Stimulated activated CD8-positive, alpha-beta memory T cell treated with anti-CD3 and anti-CD28 coated beads, Interleukin-15, amount 100 ng/mL, for 1 hour (primary cell): ENCODE results near the gene NRDC.
"Not testable (repeated sequence)": the region's sequence is repeated elsewhere in the genome, so short reads cannot be mapped to it uniquely, and the experiment has no call there.

Experiments used
- DNase-seq: peaks from one replicate; pipeline ENCODE4 v3.0.0-alpha.2; 2020; ENCODE audit warnings: low read depth

NRDC gene

DNA sequence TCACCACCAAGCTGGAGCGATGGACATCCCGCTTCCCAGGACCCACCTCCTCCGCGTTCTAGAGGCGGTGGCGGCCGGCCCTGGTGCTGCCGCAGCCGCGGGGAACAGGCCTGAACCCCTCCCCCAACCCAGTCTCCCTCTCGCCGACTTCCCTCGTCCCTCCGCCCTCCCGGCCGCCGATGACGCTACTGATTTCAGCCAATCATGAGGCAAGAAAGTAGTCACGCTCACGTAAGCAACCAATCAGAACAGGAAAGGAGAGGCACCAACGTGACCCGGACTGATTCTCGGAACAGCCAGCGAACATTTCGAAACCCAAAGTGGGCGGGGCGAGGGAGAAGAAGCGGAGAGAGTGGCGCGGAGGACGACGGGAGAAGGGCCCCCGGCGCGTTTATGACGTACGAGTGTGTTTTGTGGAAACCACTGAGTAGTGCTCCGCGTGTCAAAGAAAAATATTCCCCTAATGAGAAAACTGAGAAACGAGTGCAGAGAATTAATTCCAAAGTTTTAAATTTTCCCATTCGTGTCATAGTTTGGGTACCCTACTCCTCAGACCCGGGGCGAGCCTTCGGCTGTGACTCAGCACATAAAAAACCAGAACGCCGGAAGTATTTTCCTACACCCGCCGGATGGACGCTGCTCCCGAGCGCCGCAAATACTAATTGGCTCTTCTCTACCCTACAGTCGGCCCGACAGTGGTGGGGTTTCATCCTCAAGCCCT lies at the start of gene NRDC:
Gene NRDC, minus strand, starts transcription at position 112 of the 721 bp plus-strand sequence. CDS start 112 bp downstream, outside the sequence.
- peak; percentile 99 for DNase-seq

DNA sequence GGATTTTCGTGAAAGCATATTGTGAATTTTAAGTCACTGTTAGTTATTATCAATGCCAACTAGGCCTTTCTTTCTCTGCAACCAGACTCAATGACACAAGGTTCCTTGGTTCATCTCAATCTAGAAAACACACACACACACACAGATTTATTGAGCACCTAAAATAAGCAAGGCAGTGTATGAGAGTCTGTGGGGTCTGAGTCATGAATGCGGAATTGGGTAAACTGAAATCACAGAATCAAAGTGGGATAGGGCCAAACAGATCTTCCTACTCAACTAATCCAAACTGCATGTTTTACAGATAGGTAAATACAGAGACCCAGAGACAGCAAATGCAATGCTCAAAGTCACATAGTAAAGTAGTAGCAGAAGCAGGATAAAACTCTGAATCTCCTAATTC lies 48.5 kb upstream of the NRDC start:
- DNase-seq, result no peak

- DNase-seq, result no peak
Observed at GRCh38 chr1:51926171-51926812, 47.8 kb upstream of the NRDC start.

GRCh38 chr1:51924455-51924854 lies 45.9 kb upstream of the NRDC start:
- DNase-seq, result no peak

DNA sequence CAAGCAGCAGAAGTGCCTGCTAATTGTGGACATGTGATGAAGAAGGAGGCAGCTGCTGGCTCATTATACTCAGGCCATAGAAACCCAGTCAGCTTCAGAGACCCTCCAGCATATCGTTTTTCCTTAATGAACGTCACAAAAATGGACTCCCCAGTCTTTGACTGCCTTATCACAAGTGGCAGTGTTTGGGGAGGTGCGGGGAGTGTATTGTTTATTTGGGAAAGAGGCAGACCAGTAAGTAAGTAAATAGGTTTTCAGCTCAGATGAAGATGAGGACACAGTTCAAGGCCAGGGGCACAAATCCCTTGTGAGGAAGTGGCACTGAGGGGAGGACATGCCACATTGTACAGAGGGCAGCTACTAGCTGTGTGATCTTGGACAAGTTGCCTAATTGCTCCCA lies 43.5 kb upstream of the NRDC start:
- DNase-seq, result no peak

DNA sequence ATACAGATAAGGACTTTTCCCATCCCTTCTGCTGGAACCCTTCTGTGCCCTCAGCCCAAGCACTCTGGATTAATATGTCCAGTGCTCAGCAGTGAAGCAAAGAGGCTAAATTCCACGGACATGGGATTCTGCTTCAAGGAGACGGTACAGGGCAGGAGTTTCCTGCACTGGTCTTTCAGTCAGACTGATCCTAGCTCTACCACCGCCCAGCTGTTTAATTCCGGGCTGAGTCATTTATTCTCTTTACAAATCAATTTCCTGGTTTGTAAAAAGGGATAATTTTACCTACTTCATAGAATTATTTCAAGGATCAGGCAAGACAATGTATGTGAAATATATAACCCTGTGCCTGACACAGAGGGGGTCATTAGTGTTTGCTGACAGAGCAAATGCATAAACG lies 41.6 kb upstream of the NRDC start:
- no peak for DNase-seq

DNA sequence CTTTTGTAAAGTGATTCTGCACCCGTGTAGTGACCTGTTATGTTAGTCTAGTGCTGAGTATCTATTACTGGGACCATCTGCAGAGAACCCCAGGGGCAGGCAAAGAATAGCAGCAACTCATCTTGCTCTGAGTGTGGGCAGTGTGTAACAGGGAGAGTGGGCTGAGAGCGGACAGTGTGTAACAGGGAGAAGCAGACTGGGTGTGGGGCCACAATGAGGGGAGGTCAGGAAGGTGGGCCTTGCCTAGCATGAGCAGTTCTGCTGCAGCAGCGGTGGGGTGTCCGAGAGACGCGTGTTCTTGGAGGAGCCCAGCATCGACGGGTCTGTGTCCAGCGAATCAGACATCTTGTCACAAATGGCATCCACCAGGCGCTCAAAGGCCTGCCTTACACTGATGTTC lies 41.2 kb upstream of the NRDC start:
- no peak for DNase-seq

GRCh38 chr1:51916587-51917405 lies 38.3 kb upstream of the NRDC start:
- DNase-seq, result no peak

DNA sequence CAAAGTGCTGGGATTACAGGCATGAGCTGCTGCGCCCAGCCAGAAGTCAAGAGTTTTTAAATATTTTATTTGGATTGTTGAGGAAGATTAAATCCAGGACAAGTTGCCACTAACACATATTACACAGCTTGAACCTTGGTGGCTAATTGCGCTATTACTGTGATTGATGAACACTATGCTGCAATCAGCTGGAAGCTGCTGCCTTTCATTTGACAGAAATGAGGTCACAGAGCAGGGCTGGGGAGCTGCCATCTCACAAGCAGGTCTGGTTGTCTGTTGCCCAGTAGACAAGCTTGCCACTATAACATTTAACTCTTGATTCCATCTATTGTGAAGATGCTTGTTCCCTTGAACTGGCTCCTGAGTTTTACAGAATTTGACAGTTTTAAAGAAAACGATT lies 37.4 kb upstream of the NRDC start:
- no peak for DNase-seq

- no peak for DNase-seq
Observed at GRCh38 chr1:51912881-51913280, 34.4 kb upstream of the NRDC start.

- DNase-seq, result no peak
Observed at GRCh38 chr1:51910221-51911000, 31.9 kb upstream of the NRDC start.

GRCh38 chr1:51908499-51908898 lies 30.0 kb upstream of the NRDC start:
- no peak for DNase-seq

GRCh38 chr1:51907079-51907702 lies 28.7 kb upstream of the NRDC start:
- DNase-seq, result no peak

GRCh38 chr1:51906306-51907078 lies 28.0 kb upstream of the NRDC start:
- DNase-seq, result no peak

DNA sequence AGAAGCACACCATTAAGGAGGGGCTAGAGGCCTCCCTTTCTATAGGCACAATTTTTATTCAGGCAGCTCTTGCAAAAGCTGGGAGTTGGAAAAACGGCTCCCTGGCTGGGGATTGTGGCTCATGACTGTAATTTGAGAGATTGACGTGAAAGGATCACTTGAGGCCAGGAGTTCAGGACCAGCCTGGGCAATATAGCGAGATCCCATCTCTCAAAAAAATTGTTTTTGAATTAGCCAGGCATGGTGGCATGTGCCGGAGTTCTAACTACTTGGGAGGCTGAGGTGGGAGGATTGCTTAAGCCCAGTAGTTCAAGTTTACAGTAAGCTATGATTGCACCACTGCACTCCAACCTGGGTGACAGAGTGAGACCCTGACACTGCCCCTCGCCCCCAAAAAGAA lies 23.9 kb upstream of the NRDC start:
- no peak for DNase-seq

DNA sequence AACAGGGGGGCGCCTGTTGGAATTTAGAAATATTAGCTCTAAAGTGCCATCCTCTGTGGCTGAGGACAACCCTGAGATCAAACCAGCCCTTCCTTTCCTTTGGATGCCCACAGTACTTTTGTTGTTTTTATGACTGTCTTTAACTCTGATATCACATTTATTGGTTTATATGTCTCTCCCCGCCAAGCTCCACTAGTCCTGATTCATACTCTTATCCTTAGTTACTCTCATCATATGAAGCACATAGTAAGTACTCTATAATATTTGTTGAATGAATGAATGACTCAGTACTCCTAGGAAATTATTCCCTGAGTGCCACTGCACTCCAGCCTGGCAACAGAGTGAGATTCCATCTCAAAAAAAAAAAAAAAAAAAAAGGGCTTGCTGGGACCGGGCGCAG lies 22.6 kb upstream of the NRDC start:
- no peak for DNase-seq

- DNase-seq, result no peak
Observed at GRCh38 chr1:51899022-51899421, 20.5 kb upstream of the NRDC start.

GRCh38 chr1:51898090-51898734 lies 19.7 kb upstream of the NRDC start:
- DNase-seq, result no peak

- no peak for DNase-seq
Observed at GRCh38 chr1:51897699-51898031, 19.1 kb upstream of the NRDC start.

- DNase-seq, result not testable (repeated sequence)
Observed at GRCh38 chr1:51894748-51895147, 16.2 kb upstream of the NRDC start.

GRCh38 chr1:51878308-51878615 lies 265 bp downstream of the NRDC start:
- no peak for DNase-seq
